Skeletal muscle tissue (tissue), 4 donors: ENCODE results near the gene STK32B. TPM values are rescaled to one million over a fixed set of nuclear protein-coding genes. Genes with fewer than 3 reads are reported as not detected.

Experiments used
- H3K27ac ChIP-seq: one replicate; pipeline ENCODE4 v1.7.0; 2013; ENCODE audit warnings: mild to moderate bottlenecking, low read depth, low read length, inconsistent platforms
- H3K27me3 ChIP-seq, 3 donors: one replicate each; pipeline ENCODE4 v1.7.0; 2013; ENCODE audit warnings: low read length in 3 of 3; ENCODE audit not compliant: control insufficient read depth in 3 of 3, insufficient read depth in 3 of 3
- H3K36me3 ChIP-seq, 3 donors: one replicate each; pipeline ENCODE4 v1.7.0; 2013; ENCODE audit warnings: low read length in 3 of 3; ENCODE audit not compliant: control insufficient read depth in 3 of 3, insufficient read depth in 3 of 3
- H3K4me1 ChIP-seq, 3 donors: one replicate each; pipeline ENCODE4 v1.7.0; 2013; ENCODE audit warnings: low read length in 3 of 3, mild to moderate bottlenecking in 3 of 3; ENCODE audit not compliant: control insufficient read depth in 3 of 3, insufficient read depth in 3 of 3
- H3K4me3 ChIP-seq, 3 donors: one replicate each; pipeline ENCODE4 v1.7.0; 2013; ENCODE audit warnings: low read length in 3 of 3
- H3K9ac ChIP-seq, 3 donors: one replicate each; pipeline ENCODE4 v1.7.0; 2013; ENCODE audit warnings: low read length in 3 of 3, mild to moderate bottlenecking in 3 of 3, moderate library complexity in 2 of 3, low read depth in 1 of 3
- H3K9me3 ChIP-seq, 3 donors: one replicate each; pipeline ENCODE4 v1.7.0; 2013; ENCODE audit warnings: low read length in 3 of 3; ENCODE audit not compliant: control insufficient read depth in 3 of 3
- total RNA-seq: library from RNA; depleted of rRNA; stranded (reverse); fragments of >200 nt; gene quantifications from one replicate; pipeline ENCODE4 v1.2.3, GENCODE V29; 2014
- donor health status: Osteomylitis.

STK32B gene
- total RNA-seq, 1 donor from 2014 or later = 5.7 TPM

- H3K9ac ChIP-seq = no peak overlapping the region
- no peaks in the 10 kb centered on the region for H3K27me3 ChIP-seq
- no peaks in the 10 kb centered on the region for H3K36me3 ChIP-seq
- no peak overlapping the region for H3K4me3 ChIP-seq
- no peak overlapping the region for H3K27ac ChIP-seq
- peaks cover 0 to 4% (median 0%) of the 10 kb centered on the region in 3 donors for H3K9me3 ChIP-seq
- H3K4me1 ChIP-seq = no peaks in the 10 kb centered on the region
These were observed 317.1 kb downstream of the STK32B start for GRCh38 chr4:5368426-5368825.

DNA sequence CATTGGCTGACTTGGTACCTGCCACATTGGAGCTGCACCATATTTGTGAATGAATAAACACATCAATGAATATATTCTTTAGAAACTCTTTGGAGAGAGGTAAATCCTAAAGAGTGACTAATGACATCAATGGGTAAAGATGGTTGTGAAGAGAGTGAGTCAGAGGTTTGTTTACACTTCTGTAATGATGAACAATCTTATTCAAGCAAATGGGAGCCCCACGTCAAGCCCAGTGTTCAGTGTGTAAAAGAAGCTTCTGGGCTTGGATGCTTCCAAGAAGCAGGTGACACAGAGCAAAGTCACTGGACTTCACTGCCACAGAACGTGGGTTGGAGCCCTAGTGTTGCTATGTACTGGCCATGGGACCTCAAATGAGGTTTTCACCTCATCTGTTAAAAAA lies 319.0 kb downstream of the STK32B start:
- Histone ChIP-seq H3K9ac (no peak overlapping the region), H3K27me3 (no peaks in the 10 kb centered on the region), H3K4me1 (no peaks in the 10 kb centered on the region), H3K4me3 (no peak overlapping the region), H3K36me3 (no peaks in the 10 kb centered on the region), H3K9me3 (peaks cover 0 to 4% (median 0%) of the 10 kb centered on the region in 3 donors), H3K27ac (no peak overlapping the region)

DNA sequence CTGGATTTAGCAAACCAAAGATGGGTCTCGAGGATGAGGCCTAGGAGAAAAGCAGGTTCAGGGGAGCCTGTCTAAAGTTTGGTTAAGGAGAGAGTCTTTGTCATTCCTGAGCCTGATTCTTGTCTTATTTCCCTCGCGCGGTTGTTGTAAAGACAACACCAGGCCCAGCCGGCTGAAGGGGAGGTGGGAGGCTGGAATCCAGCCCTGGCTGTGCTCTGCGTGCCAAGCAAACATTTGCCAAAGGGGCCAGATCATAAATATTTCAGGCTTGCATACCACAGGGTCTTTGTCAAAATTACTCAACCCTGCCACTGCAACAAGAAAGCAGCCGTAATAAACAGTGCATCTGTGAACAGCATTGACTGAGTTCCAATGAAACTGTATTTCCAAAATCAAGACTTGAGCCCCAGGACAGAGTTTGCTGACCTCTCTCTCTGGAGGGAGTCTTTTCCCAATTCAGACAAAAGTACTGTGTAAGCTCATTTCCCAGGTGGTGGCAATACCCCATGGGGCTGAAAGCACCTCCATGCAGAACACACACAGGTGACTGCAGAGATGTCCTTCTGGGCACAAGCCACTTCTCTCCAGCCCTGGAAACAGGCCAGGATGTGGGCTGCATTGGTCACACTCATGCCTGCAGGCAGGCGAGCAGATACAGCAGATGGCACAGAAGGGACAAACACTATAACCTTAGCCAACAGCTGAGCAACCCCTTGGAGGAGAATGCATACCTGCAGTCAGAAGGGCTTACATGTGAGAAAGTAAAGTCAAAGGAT lies 320.3 kb downstream of the STK32B start:
- H3K27ac ChIP-seq = no peak overlapping the region
- H3K9me3 ChIP-seq = peaks cover 0 to 4% (median 0%) of the 10 kb centered on the region in 3 donors
- no peak overlapping the region for H3K9ac ChIP-seq
- no peaks in the 10 kb centered on the region for H3K4me1 ChIP-seq
- no peaks in the 10 kb centered on the region for H3K27me3 ChIP-seq
- no peaks in the 10 kb centered on the region for H3K36me3 ChIP-seq
- H3K4me3 ChIP-seq = no peak overlapping the region

- Histone ChIP-seq H3K9ac (no peak overlapping the region), H3K27me3 (no peaks in the 10 kb centered on the region), H3K4me3 (no peak overlapping the region), H3K9me3 (peaks cover 0 to 4% (median 0%) of the 10 kb centered on the region in 3 donors), H3K36me3 (no peaks in the 10 kb centered on the region), H3K27ac (no peak overlapping the region), H3K4me1 (no peaks in the 10 kb centered on the region)
These were observed 320.9 kb downstream of the STK32B start for GRCh38 chr4:5372198-5372597.

- H3K9ac ChIP-seq = no peak overlapping the region
- peaks cover 0 to 4% (median 0%) of the 10 kb centered on the region in 3 donors for H3K9me3 ChIP-seq
- no peak overlapping the region for H3K27ac ChIP-seq
- no peaks in the 10 kb centered on the region for H3K4me1 ChIP-seq
- no peak overlapping the region for H3K4me3 ChIP-seq
- H3K36me3 ChIP-seq = no peaks in the 10 kb centered on the region
- no peaks in the 10 kb centered on the region for H3K27me3 ChIP-seq
These were observed 322.0 kb downstream of the STK32B start for GRCh38 chr4:5373327-5373726.

DNA sequence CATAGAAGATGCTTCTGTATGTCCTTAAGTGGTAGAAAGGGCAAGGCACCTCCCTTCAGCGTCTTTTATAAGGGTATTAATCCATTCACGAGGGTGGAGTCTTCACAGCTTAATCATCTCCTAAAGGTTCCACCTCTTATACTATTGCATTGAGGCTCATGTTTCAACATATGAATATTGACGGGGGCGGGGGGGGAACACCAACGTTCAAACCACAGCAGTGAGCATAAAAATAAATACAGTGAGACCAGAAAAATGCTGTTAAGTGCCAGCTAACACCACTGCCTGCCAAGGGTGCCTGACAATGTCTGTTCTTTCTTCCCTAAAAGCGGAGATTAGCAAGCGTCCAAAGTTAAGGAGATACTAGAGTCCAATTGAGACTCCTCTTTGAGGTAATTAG lies 323.3 kb downstream of the STK32B start:
- no peak overlapping the region for H3K4me3 ChIP-seq
- H3K27me3 ChIP-seq = no peaks in the 10 kb centered on the region
- H3K9me3 ChIP-seq = peaks cover 0 to 4% (median 0%) of the 10 kb centered on the region in 3 donors
- H3K36me3 ChIP-seq = no peaks in the 10 kb centered on the region
- H3K9ac ChIP-seq = no peak overlapping the region
- no peak overlapping the region for H3K27ac ChIP-seq
- no peaks in the 10 kb centered on the region for H3K4me1 ChIP-seq

GRCh38 chr4:5374994-5375393 lies 323.7 kb downstream of the STK32B start:
- Histone ChIP-seq H3K9me3 (peaks cover 0 to 4% (median 0%) of the 10 kb centered on the region in 3 donors), H3K4me1 (no peaks in the 10 kb centered on the region), H3K36me3 (no peaks in the 10 kb centered on the region), H3K27me3 (peaks cover 0 to 3% (median 0%) of the 10 kb centered on the region in 3 donors), H3K9ac (no peak overlapping the region), H3K27ac (no peak overlapping the region), H3K4me3 (no peak overlapping the region)

GRCh38 chr4:5376015-5376414 lies 324.7 kb downstream of the STK32B start:
- Histone ChIP-seq H3K27ac (no peak overlapping the region), H3K9ac (no peak overlapping the region), H3K27me3 (peaks cover 0 to 3% (median 0%) of the 10 kb centered on the region in 3 donors)

DNA sequence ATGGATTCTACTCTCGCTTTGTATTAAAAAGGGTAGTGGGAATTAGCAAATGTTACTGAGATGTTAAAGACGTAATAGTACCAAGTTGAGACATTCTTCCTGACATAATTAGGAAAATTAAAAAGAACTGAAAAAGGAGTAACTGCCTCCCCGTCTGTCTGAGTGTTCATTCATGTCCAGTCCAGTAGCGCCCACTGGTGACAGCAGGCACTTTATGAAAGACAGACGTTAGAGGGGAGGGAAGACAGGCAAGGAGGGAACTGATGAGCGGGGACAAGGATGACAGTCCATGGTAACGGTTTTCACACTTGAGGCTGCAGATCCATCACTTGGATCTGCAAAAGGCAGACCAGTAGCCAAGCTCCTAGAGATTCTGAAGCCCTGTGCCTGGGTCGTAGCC lies 326.7 kb downstream of the STK32B start:
- no peaks in the 10 kb centered on the region for H3K36me3 ChIP-seq
- peaks cover 0 to 2% (median 0%) of the 10 kb centered on the region in 3 donors for H3K4me1 ChIP-seq
- H3K9me3 ChIP-seq = peaks cover 0 to 4% (median 0%) of the 10 kb centered on the region in 3 donors
- H3K27me3 ChIP-seq = peaks cover 0 to 3% (median 0%) of the 10 kb centered on the region in 3 donors
- H3K9ac ChIP-seq = no peak overlapping the region
- no peak overlapping the region for H3K27ac ChIP-seq
- no peak overlapping the region for H3K4me3 ChIP-seq

More at GRCh38 chr4:5376015-5376414, 324.7 kb downstream of the STK32B start:
- no peak overlapping the region for H3K4me3 ChIP-seq
- H3K9me3 ChIP-seq = peaks cover 0 to 4% (median 0%) of the 10 kb centered on the region in 3 donors
- H3K4me1 ChIP-seq = no peaks in the 10 kb centered on the region
- H3K36me3 ChIP-seq = no peaks in the 10 kb centered on the region

GRCh38 chr4:5379895-5380294 lies 328.6 kb downstream of the STK32B start:
- no peak overlapping the region for H3K27ac ChIP-seq
- H3K9me3 ChIP-seq = no peaks in the 10 kb centered on the region
- H3K9ac ChIP-seq = no peak overlapping the region
- peaks cover 0 to 2% (median 0%) of the 10 kb centered on the region in 3 donors for H3K4me1 ChIP-seq
- H3K27me3 ChIP-seq = peaks cover 0 to 3% (median 0%) of the 10 kb centered on the region in 3 donors
- H3K36me3 ChIP-seq = no peaks in the 10 kb centered on the region
- no peak overlapping the region for H3K4me3 ChIP-seq
